ENCODE measurements around the gene MYG1.

The MYG1 gene

GRCh38 chr12:53276511-53276910 is 23.0 kb upstream of the MYG1 start:
- Histone ChIP-seq H3K9me3 (ENCODE audit: control insufficient read depth, insufficient read depth, low read depth, low read length) (no peaks in the 10 kb centered on the region), H3K4me1 (ENCODE audit: control insufficient read depth, insufficient read depth, low read length) (no peaks in the 10 kb centered on the region), H3K27ac (ENCODE audit: extremely low read depth, low read depth, low read length) (no peak overlapping the region), H3K36me3 (ENCODE audit: control insufficient read depth in 2 of 2, insufficient read depth in 1 of 2, low read length in 2 of 2) (peaks cover 79 to 92% of the 10 kb centered on the region in 2 experiments), H3K4me3 (ENCODE audit: low read depth, low read length) (no peak overlapping the region)
- ChIA-PET POLR2A (interaction anchor here (1.0 to 1.5 kb wide), 3 partner anchors 10 to 57 kb away, joined by 3 to 5 read pairs (median 4); partner anchors contain the start of gene PFDN5), CTCF (interaction anchor here (0.8 kb wide), 1 partner anchor 45 kb away, joined by 3 read pairs; no protein-coding TSS in a partner anchor)
- no peak for TF ChIP-seq ZXDB (tag by site-specific recombination; IDR thresholded peaks at IDR 0.05)
- no peak for TF ChIP-seq ZNF623 (tag by site-specific recombination; IDR thresholded peaks at IDR 0.05)
- no peak for TF ChIP-seq ZNF133 (tag by site-specific recombination; IDR thresholded peaks at IDR 0.05)
- no peak for TF ChIP-seq ZNF184 (tag by site-specific recombination; IDR thresholded peaks at IDR 0.05)
- no peak for TF ChIP-seq ZNF658 (tag by site-specific recombination; IDR thresholded peaks at IDR 0.05)
- TF ChIP-seq ZBTB1 (tag by site-specific recombination; IDR thresholded peaks at IDR 0.05), result no peak
- no peak for TF ChIP-seq HOXA7 (CRISPR knock-in tag; IDR thresholded peaks at IDR 0.05; ENCODE audit: borderline replicate concordance)
- TF ChIP-seq WT1 (tag by site-specific recombination; IDR thresholded peaks at IDR 0.05), result no peak
- TF ChIP-seq ZNF292 (tag by site-specific recombination; IDR thresholded peaks at IDR 0.05; ENCODE audit: borderline replicate concordance, low read depth), result no peak
- TF ChIP-seq PRDM6 (tag by site-specific recombination; IDR thresholded peaks at IDR 0.05), result no peak

- TF ChIP-seq ZNF521 (tag by site-specific recombination; IDR thresholded peaks at IDR 0.05) (no peak), KLF17 (tag by site-specific recombination; IDR thresholded peaks at IDR 0.05) (no peak), SP7 (tag by site-specific recombination; IDR thresholded peaks at IDR 0.05) (no peak), ZNF350 (tag by site-specific recombination; IDR thresholded peaks at IDR 0.05) (no peak), TSHZ1 (tag by site-specific recombination; IDR thresholded peaks at IDR 0.05; ENCODE audit: borderline replicate concordance) (no peak), ZNF677 (tag by site-specific recombination; IDR thresholded peaks at IDR 0.05) (no peak), ZNF518A (tag by site-specific recombination; conservative IDR thresholded peaks at IDR 0.05; ENCODE audit: low read depth) (no peak), ZBTB11 (tag by site-specific recombination; conservative IDR thresholded peaks at IDR 0.05; ENCODE audit: low read depth) (no peak), ZFP3 (tag by site-specific recombination; IDR thresholded peaks at IDR 0.05; ENCODE audit: low read depth) (no peak), ZNF404 (tag by site-specific recombination; IDR thresholded peaks at IDR 0.05) (no peak), ZNF548 (tag by site-specific recombination; IDR thresholded peaks at IDR 0.05) (no peak)
- ChIA-PET CTCF (interaction anchor here (0.6 to 1.2 kb wide), 4 partner anchors 10 to 89 kb away, joined by 3 to 6 read pairs (median 4); partner anchors contain the start of gene ESPL1), POLR2A (interaction anchor here (0.7 to 2.7 kb wide), 6 partner anchors 10 to 714 kb away, joined by 3 to 22 read pairs (median 4); partner anchors contain the start of genes ESPL1, MYG1 and PFDN5)
- no peak overlapping the region for H3K27ac ChIP-seq (ENCODE audit: extremely low read depth, low read depth, low read length)
- H3K4me1 ChIP-seq (ENCODE audit: control insufficient read depth, insufficient read depth, low read length), result no peaks in the 10 kb centered on the region
- no peaks in the 10 kb centered on the region for H3K9me3 ChIP-seq (ENCODE audit: control insufficient read depth, insufficient read depth, low read depth, low read length)
- H3K36me3 ChIP-seq (ENCODE audit: control insufficient read depth in 2 of 2, insufficient read depth in 1 of 2, low read length in 2 of 2), result peaks cover 87 to 93% of the 10 kb centered on the region in 2 experiments
- no peak overlapping the region for H3K4me3 ChIP-seq (ENCODE audit: low read depth, low read length)
These were observed 21.5 kb upstream of the MYG1 start for GRCh38 chr12:53277981-53278380.

Data from HEK293 (cell line).